Activated B cell treated with CpG ODN at 0.5 μM for 24 hours (primary cell): Measurements from ENCODE around the gene TUBB2B. TPM values are rescaled to one million over a fixed set of nuclear protein-coding genes. Genes with fewer than 3 reads are reported as not detected.

Source experiments
- ATAC-seq: fragments of 200-7000 bp; cut with Tn5 transposase; one replicate; pipeline ENCODE4 v1.10.0; 2021; ENCODE audit warnings: low read depth, mild to moderate bottlenecking, moderate library complexity
- CTCF ChIA-PET: fragments of 350-600 bp; sonication (Branson Sonifier 250); formaldehyde crosslinking; loops from one replicate; lab custom pipeline; 2021; ENCODE audit warnings: antibody characterized with exemption; lab: Charles Lee
- POLR2A ChIA-PET: fragments of 350-600 bp; sonication (Branson Sonifier 250); formaldehyde crosslinking; loops from one replicate; lab custom pipeline; 2021; ENCODE audit warnings: antibody characterized with exemption; lab: Charles Lee
- DNase-seq: peaks from one replicate; pipeline ENCODE4 v3.0.0; 2022
- H3K27ac Mint-ChIP-seq: one replicate; pipeline ENCODE4 v1.8.0; 2020; ENCODE audit warnings: mixed read lengths
- H3K27me3 Mint-ChIP-seq: one replicate; pipeline ENCODE4 v1.8.0; 2021; ENCODE audit warnings: mixed read lengths
- H3K36me3 Mint-ChIP-seq: one replicate; pipeline ENCODE4 v1.8.0; 2021; ENCODE audit warnings: low read depth, mixed read lengths
- H3K4me1 Mint-ChIP-seq: one replicate; pipeline ENCODE4 v1.8.0; 2021; ENCODE audit warnings: mixed read lengths
- H3K4me3 Mint-ChIP-seq: one replicate; pipeline ENCODE4 v1.8.0; 2020; ENCODE audit warnings: mild to moderate bottlenecking, mixed read lengths
- H3K9me3 Mint-ChIP-seq: one replicate; pipeline ENCODE4 v1.8.0; 2020; ENCODE audit warnings: mixed read lengths
- CTCF ChIP-seq: fragments of 200-600 bp; IDR thresholded peaks from one replicate; pipeline ENCODE4 v1.8.0; 2022; ENCODE audit warnings: antibody characterized with exemption, mild to moderate bottlenecking
- intact Hi-C: fragments of 100-400 bp; cut with micrococcal nuclease; formaldehyde crosslinking; loops from one replicate; pipeline ENCODE4 v1.15.1; 2024
- total RNA-seq: library from RNA; stranded (reverse); gene quantifications from 2 replicates; pipeline ENCODE4 v1.2.3, GENCODE V29; 2022

The TUBB2B gene
- total RNA-seq, 1 donor from 2014 or later: not detected

- ChIA-PET CTCF (interaction anchor here (0.9 kb wide), 1 partner anchor 66 kb away, joined by 3 read pairs; no protein-coding TSS in a partner anchor), POLR2A (no interaction called here)
- TF ChIP-seq CTCF: no peak
- H3K4me3 Mint-ChIP-seq: no peak overlapping the region
- intact Hi-C loops: no loop called here
- H3K9me3 Mint-ChIP-seq: peaks cover 12% of the 10 kb centered on the region
- H3K4me1 Mint-ChIP-seq: peaks cover 40% of the 10 kb centered on the region
- H3K36me3 Mint-ChIP-seq: peaks cover 12% of the 10 kb centered on the region
- no peak for DNase-seq
- peaks cover 9% of the 10 kb centered on the region for H3K27me3 Mint-ChIP-seq
- no peak for ATAC-seq
- no peak overlapping the region for H3K27ac Mint-ChIP-seq
Measured at GRCh38 chr6:3205913-3206312, 21.5 kb downstream of the TUBB2B start.

- no peak overlapping the region for H3K4me3 Mint-ChIP-seq
- H3K4me1 Mint-ChIP-seq: peaks cover 39% of the 10 kb centered on the region
- DNase-seq (no peak), ATAC-seq (no peak)
- TF ChIP-seq CTCF: no peak
- H3K36me3 Mint-ChIP-seq: peaks cover 12% of the 10 kb centered on the region
- H3K27me3 Mint-ChIP-seq: peaks cover 9% of the 10 kb centered on the region
- peaks cover 12% of the 10 kb centered on the region for H3K9me3 Mint-ChIP-seq
- CTCF ChIA-PET: interaction anchor here (0.9 kb wide), 1 partner anchor 65 kb away, joined by 3 read pairs; no protein-coding TSS in a partner anchor
- no peak overlapping the region for H3K27ac Mint-ChIP-seq
- POLR2A ChIA-PET: no interaction called here
- intact Hi-C loops: no loop called here
Measured at GRCh38 chr6:3204921-3205320, 22.5 kb downstream of the TUBB2B start.

GRCh38 chr6:3202999-3203696, 24.3 kb downstream of the TUBB2B start:
- peaks cover 23% of the 10 kb centered on the region for H3K4me1 Mint-ChIP-seq
- no peak for DNase-seq
- TF ChIP-seq CTCF: no peak
- H3K27me3 Mint-ChIP-seq: peaks cover 4% of the 10 kb centered on the region
- no peak for ATAC-seq
- ChIA-PET CTCF (no interaction called here), POLR2A (interaction anchor here (0.6 kb wide), 1 partner anchor 79 kb away, joined by 3 read pairs; no protein-coding TSS in a partner anchor)
- intact Hi-C loops: no loop called here
- H3K36me3 Mint-ChIP-seq: peaks cover 12% of the 10 kb centered on the region
- H3K9me3 Mint-ChIP-seq: peaks cover 17% of the 10 kb centered on the region
- H3K27ac Mint-ChIP-seq: no peak overlapping the region
- H3K4me3 Mint-ChIP-seq: no peak overlapping the region

- Mint-ChIP-seq H3K27ac (no peak overlapping the region), H3K4me3 (no peak overlapping the region), H3K27me3 (peaks cover 1% of the 10 kb centered on the region), H3K36me3 (peaks cover 12% of the 10 kb centered on the region), H3K4me1 (peaks cover 23% of the 10 kb centered on the region), H3K9me3 (peaks cover 17% of the 10 kb centered on the region)
- CTCF ChIA-PET: no interaction called here
- intact Hi-C loops: no loop called here
- POLR2A ChIA-PET: no interaction called here
- ATAC-seq (no peak), DNase-seq (no peak)
- no peak for TF ChIP-seq CTCF
Measured at GRCh38 chr6:3201388-3201787, 26.1 kb downstream of the TUBB2B start.

GRCh38 chr6:3200682-3201081, 26.8 kb downstream of the TUBB2B start:
- ChIA-PET POLR2A (no interaction called here), CTCF (no interaction called here)
- Mint-ChIP-seq H3K4me1 (peaks cover 21% of the 10 kb centered on the region), H3K27ac (no peak overlapping the region), H3K4me3 (no peak overlapping the region), H3K27me3 (peaks cover 1% of the 10 kb centered on the region), H3K9me3 (peaks cover 17% of the 10 kb centered on the region), H3K36me3 (peaks cover 12% of the 10 kb centered on the region)
- TF ChIP-seq CTCF: no peak
- DNase-seq (no peak), ATAC-seq (no peak)
- intact Hi-C loops: no loop called here
